GM12891 (cell line): Measurements from ENCODE around the gene AGMO.

ENCODE experiments used
- POLR2A ChIP-seq: IDR thresholded peaks from 2 replicates; pipeline ENCODE4 v1.6.1; 2011; ENCODE audit warnings: low read depth, low read length, control low read depth
- POLR2AphosphoS5 ChIP-seq: IDR thresholded peaks from 2 replicates; pipeline ENCODE4 v1.6.1; 2011; ENCODE audit warnings: low read depth, low read length, control low read depth
- POU2F2 ChIP-seq: IDR thresholded peaks from 2 replicates; pipeline ENCODE4 v1.6.1; 2011; ENCODE audit warnings: low read depth, mild to moderate bottlenecking, control low read depth, low read length, moderate library complexity
- SPI1 ChIP-seq: IDR thresholded peaks from 2 replicates; pipeline ENCODE4 v1.6.1; 2011; ENCODE audit warnings: low read depth, low read length, control low read depth
- TAF1 ChIP-seq: IDR thresholded peaks from 2 replicates; pipeline ENCODE4 v1.6.1; 2011; ENCODE audit warnings: low read depth, low read length, control low read depth

DNA sequence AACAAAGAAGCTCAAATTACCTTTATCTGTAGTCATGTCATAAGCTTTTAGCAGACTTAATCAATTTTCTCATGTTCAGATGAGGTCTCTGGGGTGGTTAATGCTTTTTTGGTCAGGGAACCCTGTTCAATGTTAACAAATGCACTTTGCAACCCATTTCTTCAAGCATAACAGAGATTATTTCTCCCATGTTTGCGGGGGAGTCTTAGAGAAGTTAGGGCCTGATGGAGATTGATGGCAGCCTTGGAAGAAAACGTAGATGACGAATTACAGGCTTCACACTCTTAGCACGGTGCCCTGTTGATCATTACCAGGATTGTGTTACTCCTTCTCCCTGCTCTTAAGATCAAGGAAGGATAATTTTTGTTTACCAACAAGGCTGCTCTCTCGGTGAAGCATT is 76.4 kb downstream of the AGMO start:
- TF ChIP-seq TAF1: no peak
- no peak for TF ChIP-seq POLR2A
- TF ChIP-seq POLR2AphosphoS5: no peak
- no peak for TF ChIP-seq SPI1
- TF ChIP-seq POU2F2: no peak
